HG02571 (cell line): ENCODE measurements around the gene ZC3H18.

Experiments used
- ATAC-seq: cut with Tn5 transposase; IDR thresholded peaks from one replicate; pipeline ENCODE4 v1.9.1; 2021; ENCODE audit warnings: mild to moderate bottlenecking, moderate library complexity; ENCODE audit not compliant: unreplicated experiment

The ZC3H18 gene

GRCh38 chr16:88636488-88637265 is 66.5 kb downstream of the ZC3H18 start:
- no peak for ATAC-seq

- no peak for ATAC-seq
Observed at GRCh38 chr16:88638323-88639230, 68.4 kb downstream of the ZC3H18 start, which contains the start of gene IL17C. IL17C (plus strand) TSS chr16:88638572; CDS start chr16:88638642, 70 bp downstream.

DNA sequence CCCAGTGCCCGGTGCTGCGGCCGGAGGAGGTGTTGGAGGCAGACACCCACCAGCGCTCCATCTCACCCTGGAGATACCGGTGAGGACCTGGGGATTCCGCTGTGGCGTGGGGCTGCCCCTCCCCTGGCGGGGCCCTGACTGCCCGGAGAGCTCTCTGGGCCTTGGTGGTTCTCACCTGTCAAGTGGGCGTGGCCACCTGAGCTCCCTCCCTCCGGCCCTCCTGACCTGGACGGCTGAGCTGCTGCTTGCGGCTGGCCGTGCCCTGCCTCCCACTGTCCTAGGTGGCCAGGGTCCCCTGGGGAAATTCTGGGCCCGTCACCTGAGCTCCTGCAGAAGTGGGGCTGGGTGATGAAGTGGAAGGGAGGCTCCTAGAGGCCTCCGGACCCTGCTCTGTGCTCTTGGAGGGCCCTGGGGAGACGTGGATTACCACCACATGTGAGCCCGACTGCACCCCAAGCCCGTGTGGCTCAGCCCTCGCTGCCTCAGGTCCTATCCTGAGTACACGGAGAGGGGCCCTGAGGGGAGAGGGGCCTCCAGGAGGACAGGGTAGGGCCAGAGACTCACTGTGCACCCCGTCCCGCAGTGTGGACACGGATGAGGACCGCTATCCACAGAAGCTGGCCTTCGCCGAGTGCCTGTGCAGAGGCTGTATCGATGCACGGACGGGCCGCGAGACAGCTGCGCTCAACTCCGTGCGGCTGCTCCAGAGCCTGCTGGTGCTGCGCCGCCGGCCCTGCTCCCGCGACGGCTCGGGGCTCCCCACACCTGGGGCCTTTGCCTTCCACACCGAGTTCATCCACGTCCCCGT is 69.2 kb downstream of the ZC3H18 start:
- ATAC-seq: no peak

DNA sequence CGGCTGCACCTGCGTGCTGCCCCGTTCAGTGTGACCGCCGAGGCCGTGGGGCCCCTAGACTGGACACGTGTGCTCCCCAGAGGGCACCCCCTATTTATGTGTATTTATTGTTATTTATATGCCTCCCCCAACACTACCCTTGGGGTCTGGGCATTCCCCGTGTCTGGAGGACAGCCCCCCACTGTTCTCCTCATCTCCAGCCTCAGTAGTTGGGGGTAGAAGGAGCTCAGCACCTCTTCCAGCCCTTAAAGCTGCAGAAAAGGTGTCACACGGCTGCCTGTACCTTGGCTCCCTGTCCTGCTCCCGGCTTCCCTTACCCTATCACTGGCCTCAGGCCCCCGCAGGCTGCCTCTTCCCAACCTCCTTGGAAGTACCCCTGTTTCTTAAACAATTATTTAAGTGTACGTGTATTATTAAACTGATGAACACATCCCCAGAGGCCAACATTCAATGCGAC is 69.9 kb downstream of the ZC3H18 start:
- ATAC-seq: no peak

GRCh38 chr16:88640498-88641247 is 70.5 kb downstream of the ZC3H18 start:
- no peak for ATAC-seq

- no peak for ATAC-seq
Observed at GRCh38 chr16:88642881-88643643, 72.9 kb downstream of the ZC3H18 start.

- ATAC-seq: no peak
Observed at GRCh38 chr16:88643644-88643932, 73.4 kb downstream of the ZC3H18 start.

DNA sequence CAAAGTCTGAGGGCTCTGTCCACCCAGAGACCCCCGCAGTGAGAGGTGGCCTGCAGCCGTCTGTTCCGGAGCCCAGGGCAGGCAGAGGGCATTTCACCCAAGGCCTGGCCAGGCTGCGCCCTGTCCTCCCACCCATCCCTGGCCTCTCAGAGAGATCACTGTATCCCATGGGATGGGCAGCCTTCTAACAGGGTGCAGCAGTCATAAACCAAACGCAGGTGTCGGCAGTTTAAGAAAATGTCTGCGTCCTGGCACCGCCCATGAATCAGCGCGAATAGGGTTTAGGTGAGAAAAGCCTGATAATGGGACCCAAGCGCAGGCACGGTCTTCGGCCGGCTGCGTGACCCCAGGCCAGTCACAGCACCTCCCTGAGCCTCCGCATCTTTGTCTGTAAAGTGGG is 75.3 kb downstream of the ZC3H18 start:
- no peak for ATAC-seq

- ATAC-seq: no peak
Observed at GRCh38 chr16:88645941-88646340, 75.7 kb downstream of the ZC3H18 start.

DNA sequence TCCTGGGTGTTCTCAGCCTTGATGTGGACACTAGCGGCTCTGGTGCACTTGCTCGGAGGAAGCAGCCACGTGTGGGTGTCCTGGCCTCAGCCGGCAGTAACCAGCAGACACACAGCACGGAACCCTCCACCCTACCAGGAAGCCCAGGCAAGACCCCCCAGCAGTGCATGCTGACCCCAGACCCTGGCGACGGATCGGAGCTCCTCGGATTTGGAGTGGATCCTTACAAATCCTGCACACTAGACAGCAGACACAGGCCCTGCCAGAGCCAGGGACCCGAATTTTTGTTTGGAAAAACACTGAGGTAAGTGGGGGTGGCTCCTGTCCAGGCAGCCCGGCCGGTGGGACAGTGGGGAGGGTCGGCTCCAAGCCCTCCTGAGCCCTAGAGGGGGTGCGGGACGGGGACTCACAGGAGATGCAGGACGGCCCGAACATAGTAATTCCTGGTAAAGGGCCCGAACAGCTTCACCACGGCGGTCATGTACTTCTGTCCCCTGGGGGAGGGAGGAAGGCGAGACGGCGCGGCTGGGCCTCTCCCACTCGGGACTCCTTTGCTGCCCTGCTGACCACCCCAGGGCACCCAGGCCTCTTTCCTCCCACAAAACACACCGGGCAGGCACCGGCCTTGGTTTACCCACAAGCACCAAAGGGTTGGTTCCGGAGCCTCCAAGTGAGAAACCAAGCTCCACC is 76.3 kb downstream of the ZC3H18 start:
- ATAC-seq: no peak

DNA sequence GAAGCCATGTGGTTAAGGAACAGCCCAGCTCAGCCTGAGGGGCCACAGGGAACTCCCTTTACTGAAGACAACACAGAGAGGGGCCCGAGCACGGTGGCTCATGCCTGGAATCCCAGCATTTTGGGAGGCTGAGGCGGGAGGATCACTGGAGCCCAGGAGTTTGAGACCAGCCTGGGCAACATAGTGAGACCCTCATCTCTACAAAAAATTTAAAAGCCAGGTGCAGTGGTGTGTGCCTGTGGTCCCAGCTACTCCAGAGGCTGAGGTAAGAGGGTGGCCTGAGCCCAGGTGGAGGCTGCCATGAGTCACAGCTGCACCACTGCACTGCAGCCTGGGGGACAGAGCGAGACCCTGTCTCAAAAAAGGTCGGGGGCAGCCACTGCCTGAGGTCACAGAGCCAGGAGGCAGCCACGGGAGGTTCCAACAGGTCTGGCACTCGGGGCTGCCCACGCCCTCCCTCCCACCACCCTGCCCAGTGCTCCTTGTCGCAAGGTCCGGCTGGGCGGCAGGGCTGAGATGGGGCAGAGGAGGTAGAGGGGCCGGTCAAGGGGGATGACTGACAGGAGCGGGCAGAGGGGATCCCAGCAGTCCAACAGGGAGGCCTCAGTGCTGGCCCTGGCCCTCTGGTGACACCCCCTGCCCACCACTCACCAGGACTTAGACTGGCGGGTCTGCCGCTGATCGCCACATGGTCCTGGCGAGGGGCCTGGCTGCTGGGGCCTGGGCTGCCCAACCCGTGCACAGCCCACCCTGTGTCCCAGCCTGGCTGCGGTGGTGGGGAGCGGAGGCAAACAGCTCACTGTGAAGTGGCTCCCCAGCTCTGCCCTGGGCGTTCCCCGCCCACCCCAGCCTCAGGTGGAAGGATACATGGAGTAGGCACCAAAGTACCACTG is 77.2 kb downstream of the ZC3H18 start:
- ATAC-seq: no peak

DNA sequence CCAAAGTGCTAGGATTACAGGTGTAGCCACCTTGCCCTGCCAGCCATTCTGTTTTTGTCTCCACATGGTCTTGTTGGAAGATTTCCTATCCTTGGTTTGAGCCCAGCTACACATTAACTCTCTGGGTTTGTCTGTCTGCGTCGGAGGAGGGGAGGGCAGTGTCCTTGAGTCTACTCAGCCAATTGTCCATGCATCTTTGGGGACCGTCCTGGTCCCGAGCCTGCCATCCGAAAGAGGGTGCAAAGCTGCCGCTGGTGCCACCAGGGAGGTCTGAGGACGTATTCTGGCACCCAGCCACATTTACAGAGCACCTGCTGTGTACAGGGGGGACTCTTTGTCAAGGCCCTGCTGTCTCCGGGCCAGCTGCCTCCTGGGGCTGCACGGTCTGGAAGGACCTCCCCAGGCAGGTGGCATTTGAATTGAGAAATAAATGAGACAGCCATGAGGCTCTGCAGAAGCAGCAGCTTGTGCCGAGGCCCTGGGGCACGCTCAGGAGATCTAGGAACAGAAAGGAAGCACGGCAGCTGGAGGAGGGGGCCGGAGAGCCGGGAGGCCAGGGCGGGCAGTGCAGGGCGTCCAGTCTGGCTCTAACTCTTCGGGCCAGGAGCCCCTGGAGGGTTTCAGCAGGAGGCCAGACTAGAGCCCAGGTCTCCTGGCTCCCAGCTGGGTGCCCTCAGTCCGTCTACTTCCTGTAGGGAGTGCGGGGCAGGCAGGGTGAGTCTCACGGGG is 79.2 kb downstream of the ZC3H18 start:
- no peak for ATAC-seq

- peak; percentile 20 for ATAC-seq
Observed at GRCh38 chr16:88649924-88650748, 79.9 kb downstream of the ZC3H18 start.

- peak; percentile 67 for ATAC-seq
Observed at GRCh38 chr16:88650749-88651275, 80.6 kb downstream of the ZC3H18 start, which contains the start of gene CYBA. CYBA (minus strand) TSS chr16:88651053; CDS start chr16:88651013, 40 bp downstream.

GRCh38 chr16:88651276-88651988 is 81.2 kb downstream of the ZC3H18 start:
- peak; percentile 61 for ATAC-seq
